K562 (cell line): ENCODE data around the gene HPS3. TPM values are rescaled to one million over a fixed set of nuclear protein-coding genes. Genes with fewer than 3 reads are reported as not detected.

Experiments
- ARID2 ChIP-seq: fragments of 450-650 bp; IDR thresholded peaks from 2 replicates; pipeline ENCODE4 v1.6.1; 2017; ENCODE audit warnings: antibody characterized with exemption, mild to moderate bottlenecking
- CREB3L1 ChIP-seq: fragments of 450-650 bp; IDR thresholded peaks from 2 replicates; pipeline ENCODE4 v1.6.1; 2014; ENCODE audit warnings: low read depth, mild to moderate bottlenecking, moderate library complexity, borderline replicate concordance
- CTBP1 ChIP-seq: fragments of 450-650 bp; IDR thresholded peaks from 2 replicates; pipeline ENCODE4 v1.6.1; 2016; ENCODE audit warnings: borderline replicate concordance
- DDX20 ChIP-seq: fragments of 450-650 bp; IDR thresholded peaks from 2 replicates; pipeline ENCODE4 v1.6.1; 2016; ENCODE audit warnings: missing genetic modification characterization, low read depth, mild to moderate bottlenecking, missing compliant biosample characterization, moderate library complexity
- DPF2 ChIP-seq: fragments of 450-650 bp; IDR thresholded peaks from 2 replicates; pipeline ENCODE4 v1.6.1; 2016
- FOS ChIP-seq: IDR thresholded peaks from 3 replicates; pipeline ENCODE4 v1.6.1; 2011; ENCODE audit not compliant: insufficient read length; ENCODE audit errors: extremely low read depth
- FOXK1 ChIP-seq: sonication (generic); formaldehyde crosslinking; IDR thresholded peaks from 2 replicates; pipeline ENCODE4 v1.8.0; 2022; ENCODE audit warnings: missing genetic modification reagents, mild to moderate bottlenecking, borderline replicate concordance
- FOXO4 ChIP-seq: fragments of 450-650 bp; formaldehyde crosslinking; IDR thresholded peaks from 2 replicates; pipeline ENCODE4 v1.4.0; 2020; ENCODE audit warnings: mild to moderate bottlenecking, moderate library complexity
- KDM5B ChIP-seq: fragments of 200-600 bp; sonication (generic); IDR thresholded peaks from 2 replicates; pipeline ENCODE4 v1.6.1; 2012; ENCODE audit warnings: low read depth, mild to moderate bottlenecking, moderate library complexity, low read length, control low read depth, inconsistent platforms; ENCODE audit not compliant: insufficient replicate concordance
- KLF6 ChIP-seq: fragments of 250-450 bp; sonication (Bioruptor Pico); IDR thresholded peaks from 2 replicates; pipeline ENCODE4 v1.4.0; 2020; ENCODE audit warnings: mild to moderate bottlenecking, moderate library complexity, borderline replicate concordance
- NBN ChIP-seq: fragments of 450-650 bp; IDR thresholded peaks from 2 replicates; pipeline ENCODE4 v1.6.1; 2016; ENCODE audit warnings: low read depth, mild to moderate bottlenecking
- NCOA4 ChIP-seq: fragments of 450-650 bp; IDR thresholded peaks from 2 replicates; pipeline ENCODE4 v1.6.1; 2018; ENCODE audit warnings: mild to moderate bottlenecking; ENCODE audit not compliant: partially characterized antibody
- PRMT5 ChIP-seq: sonication (generic); formaldehyde crosslinking; IDR thresholded peaks from 2 replicates; pipeline ENCODE4 v1.5.0; 2020; ENCODE audit warnings: missing genetic modification reagents
- RBM25 ChIP-seq: fragments of 200-400 bp; formaldehyde crosslinking; IDR thresholded peaks from 2 replicates; pipeline ENCODE4 v1.6.1; 2018; ENCODE audit warnings: low read length, low read depth, moderate library complexity; ENCODE audit not compliant: severe bottlenecking
- RNF219 ChIP-seq: fragments of 250-450 bp; sonication (Bioruptor Pico); IDR thresholded peaks from 2 replicates; pipeline ENCODE4 v1.5.0; 2022; ENCODE audit warnings: mild to moderate bottlenecking
- SIX5 ChIP-seq, 2 experiments: IDR thresholded peaks; 2 replicates each; pipeline ENCODE4 v1.6.1; 2011; ENCODE audit warnings: low read length in 2 of 2, borderline replicate concordance in 1 of 2, low read depth in 1 of 2, mild to moderate bottlenecking in 1 of 2, moderate library complexity in 1 of 2; ENCODE audit not compliant: insufficient read depth in 1 of 2
- SMARCC2 ChIP-seq: fragments of 450-650 bp; IDR thresholded peaks from 2 replicates; pipeline ENCODE4 v1.6.1; 2017; ENCODE audit warnings: antibody characterized with exemption, moderate library complexity, mild to moderate bottlenecking, low read depth
- SREBF1 ChIP-seq: fragments of 150-350 bp; IDR thresholded peaks from 2 replicates; pipeline ENCODE4 v1.6.1; 2014; ENCODE audit warnings: antibody characterized with exemption, low read depth, low read length, borderline replicate concordance
- TAF7 ChIP-seq: fragments of 450-650 bp; IDR thresholded peaks from 2 replicates; pipeline ENCODE4 v1.6.1; 2016; ENCODE audit warnings: missing genetic modification characterization, missing compliant biosample characterization
- ZNF239 ChIP-seq: fragments of 250-450 bp; sonication (Bioruptor Pico); IDR thresholded peaks from 2 replicates; pipeline ENCODE4 v1.4.0; 2020; ENCODE audit warnings: mild to moderate bottlenecking
- ZNF324 ChIP-seq: fragments of 250-450 bp; sonication (Bioruptor Pico); IDR thresholded peaks from 2 replicates; pipeline ENCODE4 v1.4.0; 2020; ENCODE audit warnings: mild to moderate bottlenecking
- polyA plus RNA-seq, 8 experiments: library from polyadenylated mRNA; depleted of rRNA in 4 of 8; stranded (reverse) in 5 of 8; unstranded in 3 of 8; fragments of >200 nt; fragmentation: Nextera tagmentation in 2 of 8; fragmentation: Illumina TruSeq in 1 of 8; extraction: Ambion mirVana in 2 of 8; extraction: Trizol in 1 of 8; gene quantifications; 2 replicates each; pipeline versions ENCODE4 v1.2.1 to v1.2.3, GENCODE V29; 2011 to 2014; ENCODE audit warnings: inconsistent platforms in 1 of 8, missing spikeins in 1 of 8
- total RNA-seq, 7 experiments: library from RNA; depleted of rRNA in 6 of 7; stranded (reverse); fragments of >200 nt in 6 of 7; fragmentation: Illumina TruSeq in 2 of 7; extraction: Trizol in 2 of 7; gene quantifications; 2 replicates each; pipeline versions ENCODE4 v1.2.1 to v1.2.3, GENCODE V29; 2011 to 2021; ENCODE audit warnings: low replicate concordance in 1 of 7
- TF ChIP-seq, protein P1 (sequence below): fragments of 250-450 bp; sonication (Bioruptor Pico); IDR thresholded peaks from 2 replicates; pipeline ENCODE4 v1.4.0; 2020; ENCODE audit warnings: mild to moderate bottlenecking, moderate library complexity, borderline replicate concordance

Gene HPS3
- total and polyA plus RNA-seq, 9 of the 15 experiments (the other 6 are each of a cell fraction or from before 2014, with no cell fraction given), result 1.2 to 11.3 (median 7.6) TPM

DNA sequence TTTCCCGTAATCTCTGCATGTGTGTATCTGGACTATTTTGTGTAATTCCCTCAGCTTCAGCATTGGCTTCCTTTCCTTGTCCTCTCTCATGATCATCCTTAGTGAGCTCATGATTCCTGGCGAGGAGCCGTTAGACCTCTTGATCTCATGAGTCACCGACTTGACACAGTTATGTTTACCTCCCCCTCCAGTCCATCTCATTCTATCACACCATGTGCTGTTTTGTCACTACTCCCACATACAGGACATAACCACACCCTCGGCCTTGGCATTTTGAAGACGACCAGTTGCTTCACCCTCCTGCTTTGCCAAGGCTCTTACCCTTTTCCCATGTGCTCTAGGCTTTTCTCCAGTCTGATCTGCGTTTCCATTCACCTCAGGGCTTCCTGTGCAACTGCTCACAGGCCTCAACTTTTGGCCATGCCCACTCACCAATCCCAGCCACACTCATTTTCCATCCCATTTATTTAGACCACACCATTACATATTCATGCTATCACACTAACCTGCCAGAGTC, 50.7 kb downstream of the HPS3 start (continued):
- no peak for TF ChIP-seq ZNF324 (CRISPR knock-in tag)
- TF ChIP-seq RNF219, result no peak
- peak; percentile 68 for TF ChIP-seq SMARCC2
- TF ChIP-seq, protein P1, sequence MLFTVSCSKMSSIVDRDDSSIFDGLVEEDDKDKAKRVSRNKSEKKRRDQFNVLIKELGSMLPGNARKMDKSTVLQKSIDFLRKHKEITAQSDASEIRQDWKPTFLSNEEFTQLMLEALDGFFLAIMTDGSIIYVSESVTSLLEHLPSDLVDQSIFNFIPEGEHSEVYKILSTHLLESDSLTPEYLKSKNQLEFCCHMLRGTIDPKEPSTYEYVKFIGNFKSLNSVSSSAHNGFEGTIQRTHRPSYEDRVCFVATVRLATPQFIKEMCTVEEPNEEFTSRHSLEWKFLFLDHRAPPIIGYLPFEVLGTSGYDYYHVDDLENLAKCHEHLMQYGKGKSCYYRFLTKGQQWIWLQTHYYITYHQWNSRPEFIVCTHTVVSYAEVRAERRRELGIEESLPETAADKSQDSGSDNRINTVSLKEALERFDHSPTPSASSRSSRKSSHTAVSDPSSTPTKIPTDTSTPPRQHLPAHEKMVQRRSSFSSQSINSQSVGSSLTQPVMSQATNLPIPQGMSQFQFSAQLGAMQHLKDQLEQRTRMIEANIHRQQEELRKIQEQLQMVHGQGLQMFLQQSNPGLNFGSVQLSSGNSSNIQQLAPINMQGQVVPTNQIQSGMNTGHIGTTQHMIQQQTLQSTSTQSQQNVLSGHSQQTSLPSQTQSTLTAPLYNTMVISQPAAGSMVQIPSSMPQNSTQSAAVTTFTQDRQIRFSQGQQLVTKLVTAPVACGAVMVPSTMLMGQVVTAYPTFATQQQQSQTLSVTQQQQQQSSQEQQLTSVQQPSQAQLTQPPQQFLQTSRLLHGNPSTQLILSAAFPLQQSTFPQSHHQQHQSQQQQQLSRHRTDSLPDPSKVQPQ (CRISPR knock-in tag), result no peak
- TF ChIP-seq KLF6 (CRISPR knock-in tag), result peak; percentile 23; the same call in 1 of the 2 replicates
- no peak for TF ChIP-seq PRMT5 (CRISPR knock-in tag)
- peak; percentile 63 for TF ChIP-seq FOS
- no peak for TF ChIP-seq RBM25
- TF ChIP-seq CREB3L1, result no peak
- no peak for TF ChIP-seq TAF7
- peak; percentile 93 for TF ChIP-seq DPF2
- 0 out of 2 replicates have a peak, but pooled peaks have one; percentile 66 for TF ChIP-seq NBN
- TF ChIP-seq FOXO4 (CRISPR knock-in tag), result no peak
- TF ChIP-seq KDM5B, result no peak
- no peak for TF ChIP-seq ARID2
- peak; percentile 47; the same call in 1 of the 2 replicates for TF ChIP-seq ZNF239 (CRISPR knock-in tag)
- peak; percentile 80 for TF ChIP-seq CTBP1
- TF ChIP-seq DDX20 (tag), result no peak
- no peak for TF ChIP-seq SIX5 (IDR thresholded peaks at IDR 0.05; ENCODE audit: borderline replicate concordance in 1 of 2, insufficient read depth in 1 of 2, low read depth in 1 of 2, low read length in 2 of 2)
- no peak for TF ChIP-seq FOXK1 (CRISPR knock-in tag)
- TF ChIP-seq SREBF1, result no peak
- no peak for TF ChIP-seq NCOA4
